Coronary artery (tissue), 2 donors: ENCODE data around the gene GRB10.

Source experiments
- DNase-seq: peaks from one replicate; pipeline ENCODE4 v3.0.0-alpha.2; 2017; ENCODE audit warnings: low spot score
- H3K27ac ChIP-seq, 2 donors: fragments of 200-600 bp; sonication (generic); one replicate each; pipeline ENCODE4 v1.5.1; 2016 to 2019
- H3K4me3 ChIP-seq: fragments of 200-600 bp; sonication (generic); 2 replicates; pipeline ENCODE4 v1.5.1; 2016; ENCODE audit warnings: mild to moderate bottlenecking, moderate library complexity
- TF ChIP-seq, protein P1 (sequence below): fragments of 200-600 bp; sonication (generic); IDR thresholded peaks from one replicate; pipeline ENCODE4 v1.5.1; 2019; ENCODE audit warnings: antibody characterized with exemption

The GRB10 gene

DNA sequence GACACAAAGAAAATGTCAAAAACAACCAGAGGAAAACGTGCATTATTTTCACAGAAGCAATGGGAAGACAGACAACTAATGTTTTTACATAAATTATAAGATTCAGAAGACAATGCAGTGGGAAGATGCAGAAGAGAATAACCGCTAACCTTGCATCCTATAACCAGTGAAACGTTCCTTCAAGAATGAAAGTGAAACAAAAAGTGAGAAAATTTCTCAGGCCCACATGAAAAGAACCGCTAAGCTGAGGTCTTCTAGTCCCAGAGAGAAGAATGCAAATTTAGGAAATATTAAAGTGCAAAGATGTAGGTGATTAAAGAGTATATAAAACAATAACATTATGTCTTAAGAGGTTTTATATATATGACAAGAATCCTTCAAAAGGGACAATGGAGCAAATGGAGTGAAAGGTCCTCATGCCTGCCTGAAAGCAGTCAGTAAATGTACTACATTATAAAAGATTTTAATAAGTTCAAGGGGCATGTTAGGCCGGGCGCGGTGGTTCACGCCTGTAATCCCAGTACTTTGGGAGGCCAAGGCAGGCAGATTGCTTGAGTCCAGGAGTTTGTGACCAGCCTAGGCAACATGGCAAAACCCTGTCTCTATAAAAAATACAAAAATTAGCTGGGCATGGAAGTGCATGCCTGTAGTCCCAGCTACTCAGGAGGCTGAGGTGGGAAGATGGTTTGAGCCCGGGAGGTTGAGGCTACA lies 174.3 kb downstream of the GRB10 start:
- TF ChIP-seq, protein P1, sequence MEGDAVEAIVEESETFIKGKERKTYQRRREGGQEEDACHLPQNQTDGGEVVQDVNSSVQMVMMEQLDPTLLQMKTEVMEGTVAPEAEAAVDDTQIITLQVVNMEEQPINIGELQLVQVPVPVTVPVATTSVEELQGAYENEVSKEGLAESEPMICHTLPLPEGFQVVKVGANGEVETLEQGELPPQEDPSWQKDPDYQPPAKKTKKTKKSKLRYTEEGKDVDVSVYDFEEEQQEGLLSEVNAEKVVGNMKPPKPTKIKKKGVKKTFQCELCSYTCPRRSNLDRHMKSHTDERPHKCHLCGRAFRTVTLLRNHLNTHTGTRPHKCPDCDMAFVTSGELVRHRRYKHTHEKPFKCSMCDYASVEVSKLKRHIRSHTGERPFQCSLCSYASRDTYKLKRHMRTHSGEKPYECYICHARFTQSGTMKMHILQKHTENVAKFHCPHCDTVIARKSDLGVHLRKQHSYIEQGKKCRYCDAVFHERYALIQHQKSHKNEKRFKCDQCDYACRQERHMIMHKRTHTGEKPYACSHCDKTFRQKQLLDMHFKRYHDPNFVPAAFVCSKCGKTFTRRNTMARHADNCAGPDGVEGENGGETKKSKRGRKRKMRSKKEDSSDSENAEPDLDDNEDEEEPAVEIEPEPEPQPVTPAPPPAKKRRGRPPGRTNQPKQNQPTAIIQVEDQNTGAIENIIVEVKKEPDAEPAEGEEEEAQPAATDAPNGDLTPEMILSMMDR, result no peak
- Histone ChIP-seq H3K27ac (no peak overlapping the region), H3K4me3 (no peak overlapping the region)
- no peak for DNase-seq

DNA sequence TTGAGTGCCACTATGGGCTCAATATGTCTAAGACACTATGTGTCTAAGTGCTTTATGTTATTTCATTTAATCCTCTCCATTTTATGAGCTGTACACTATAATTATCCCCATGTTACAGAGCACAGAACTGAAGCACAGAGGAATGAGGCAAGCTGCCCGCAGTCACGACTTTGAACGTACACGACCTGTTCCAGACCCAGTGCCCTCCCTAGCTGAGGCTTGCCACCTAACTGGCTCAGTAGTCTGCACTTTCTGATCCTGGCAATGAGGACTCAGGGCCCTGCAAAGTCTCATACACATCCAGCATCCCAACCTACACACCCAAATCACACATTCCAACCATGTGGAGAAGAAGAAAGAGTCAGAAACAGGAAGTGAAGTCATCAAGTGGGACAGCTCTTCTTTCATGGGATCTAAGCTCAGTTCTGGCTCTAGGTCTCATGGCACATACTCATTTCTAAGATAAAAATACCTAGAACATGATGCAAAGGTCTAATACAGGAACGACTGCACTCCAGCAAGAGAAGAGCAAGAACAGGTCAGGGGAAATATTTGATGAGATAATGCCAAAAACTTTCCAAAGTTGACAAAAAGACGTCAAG lies 175.1 kb downstream of the GRB10 start:
- TF ChIP-seq, protein P1, result no peak
- DNase-seq, result no peak
- Histone ChIP-seq H3K4me3 (no peak overlapping the region), H3K27ac (no peak overlapping the region)

DNA sequence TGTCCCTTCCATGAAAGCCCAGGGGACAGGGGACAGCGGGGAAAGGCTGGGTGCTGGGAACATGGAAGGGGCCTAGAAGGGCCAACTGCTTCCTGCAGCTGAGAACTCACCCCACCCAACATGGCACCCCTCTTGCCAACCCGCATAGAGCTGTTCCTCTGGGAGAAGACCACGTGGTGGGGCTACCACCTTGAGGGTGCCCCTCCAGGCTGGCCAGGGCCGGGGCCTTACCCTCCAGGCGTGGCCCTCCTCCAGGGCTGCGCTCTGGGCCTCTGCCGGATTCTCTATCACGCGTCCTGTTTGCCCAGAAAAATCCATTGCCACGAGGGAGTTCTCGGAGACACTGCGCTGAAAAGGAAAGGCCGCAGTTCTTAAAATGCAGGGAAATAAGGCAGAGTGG lies 177.6 kb downstream of the GRB10 start:
- TF ChIP-seq, protein P1, result no peak
- no peak for DNase-seq
- no peak overlapping the region for H3K27ac ChIP-seq

DNA sequence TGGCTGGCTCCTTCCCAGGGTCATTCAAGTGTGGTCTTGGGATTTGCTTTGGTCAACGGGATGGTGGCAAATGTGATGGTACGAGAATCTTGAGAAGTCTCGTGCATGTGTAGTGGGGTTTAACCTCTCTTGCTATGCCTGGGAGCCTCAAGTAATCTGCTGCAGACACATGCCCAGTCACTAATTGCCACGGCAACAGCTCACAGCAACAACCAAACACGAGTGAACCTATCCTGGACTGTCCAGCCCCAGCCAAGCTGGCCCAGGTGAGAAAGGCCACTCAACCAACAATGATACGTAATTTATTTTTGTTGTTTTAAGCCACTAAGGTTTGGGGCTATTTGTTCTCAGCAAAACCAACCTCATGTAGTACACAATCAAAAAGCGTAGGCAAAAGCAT lies 179.4 kb downstream of the GRB10 start:
- Histone ChIP-seq H3K4me3 (no peak overlapping the region), H3K27ac (no peak overlapping the region)
- TF ChIP-seq, protein P1, result no peak
- DNase-seq, result no peak

More for the DNA sequence above, 177.6 kb downstream of the GRB10 start:
- H3K4me3 ChIP-seq, result no peak overlapping the region

DNA sequence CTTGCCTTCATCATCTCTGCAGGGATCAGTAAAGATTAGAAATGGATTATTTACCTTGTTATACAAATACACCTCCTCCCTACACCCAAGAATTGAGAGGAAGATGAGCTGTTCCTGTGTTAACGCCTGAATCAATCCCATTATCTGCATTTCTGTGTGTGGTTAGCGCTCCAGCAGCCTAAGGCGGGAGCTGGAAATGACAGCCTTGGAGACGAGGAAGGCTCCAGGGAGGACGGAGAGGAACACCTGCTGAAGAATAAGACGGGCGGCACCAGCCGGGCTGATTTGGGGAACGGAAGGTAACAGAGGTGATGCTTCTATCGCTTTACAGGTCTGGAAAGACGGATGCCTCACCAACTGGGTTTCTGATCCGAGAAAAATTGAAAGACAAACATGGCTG lies 183.3 kb downstream of the GRB10 start:
- H3K27ac ChIP-seq, result no peak overlapping the region
- no peak overlapping the region for H3K4me3 ChIP-seq
- TF ChIP-seq, protein P1, result no peak
- no peak for DNase-seq

DNA sequence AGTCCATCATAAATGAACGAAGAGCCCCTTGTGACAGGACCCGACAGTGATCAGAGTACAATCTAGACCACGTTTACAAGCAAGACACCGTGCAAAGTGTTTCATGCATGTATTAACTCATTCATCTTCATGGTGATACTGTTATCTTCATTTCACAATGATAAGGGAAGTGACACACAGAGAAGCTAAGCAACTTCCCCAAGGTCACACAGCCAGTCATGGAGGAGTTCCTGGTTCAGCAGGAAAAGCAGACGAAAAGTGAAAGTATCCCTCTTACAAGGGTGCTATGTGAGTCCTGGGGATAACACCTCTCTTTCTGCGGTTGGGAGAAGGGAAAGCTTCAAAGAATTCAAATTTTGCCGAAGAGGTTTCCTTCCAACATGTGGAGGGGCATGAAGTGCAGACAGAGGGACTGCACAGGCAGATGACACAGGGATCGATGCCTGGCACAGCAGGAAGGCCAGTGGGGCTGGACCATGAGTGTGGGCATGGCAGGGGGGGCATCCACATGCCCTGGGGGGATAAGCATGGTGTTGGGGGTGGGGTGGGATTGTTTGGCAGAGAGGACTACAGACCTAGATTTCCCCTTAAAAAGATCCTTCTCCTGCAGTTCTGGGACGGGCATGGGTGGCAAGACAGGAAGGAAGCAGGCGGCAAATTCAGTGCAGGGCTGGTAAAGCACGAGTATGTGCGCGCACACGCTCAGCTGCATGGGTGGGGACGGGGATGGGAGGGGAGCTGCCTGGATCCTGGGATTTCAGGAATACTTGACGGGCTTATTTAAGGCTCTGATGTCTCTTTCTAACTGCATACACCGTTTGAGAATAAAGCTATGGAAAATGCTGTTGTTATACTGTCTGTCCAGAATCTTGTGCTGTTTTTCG lies 184.0 kb downstream of the GRB10 start:
- no peak overlapping the region for H3K4me3 ChIP-seq
- DNase-seq, result no peak
- no peak overlapping the region for H3K27ac ChIP-seq
- TF ChIP-seq, protein P1, result no peak
